Renal cortical epithelial cell (primary cell): Measurements from ENCODE around the gene KCTD1. TPM values are rescaled to one million over a fixed set of nuclear protein-coding genes. Genes with fewer than 3 reads are reported as not detected.
A peak's percentile ranks its signal among the peaks of the same experiment; 100 is the strongest.
"Not testable (repeated sequence)": the region's sequence is repeated elsewhere in the genome, so short reads cannot be mapped to it uniquely, and the experiment has no call there.

Experiments used
- DNase-seq: peaks from one replicate; pipeline ENCODE4 v3.0.0-alpha.2; 2011; ENCODE audit warnings: low read depth
- total RNA-seq: library from RNA; depleted of rRNA; stranded (reverse); fragments of >200 nt; gene quantifications from 2 replicates; pipeline ENCODE4 v1.2.3, GENCODE V29; 2014

Gene KCTD1
- total RNA-seq, 1 donor from 2014 or later = 103 TPM

DNA sequence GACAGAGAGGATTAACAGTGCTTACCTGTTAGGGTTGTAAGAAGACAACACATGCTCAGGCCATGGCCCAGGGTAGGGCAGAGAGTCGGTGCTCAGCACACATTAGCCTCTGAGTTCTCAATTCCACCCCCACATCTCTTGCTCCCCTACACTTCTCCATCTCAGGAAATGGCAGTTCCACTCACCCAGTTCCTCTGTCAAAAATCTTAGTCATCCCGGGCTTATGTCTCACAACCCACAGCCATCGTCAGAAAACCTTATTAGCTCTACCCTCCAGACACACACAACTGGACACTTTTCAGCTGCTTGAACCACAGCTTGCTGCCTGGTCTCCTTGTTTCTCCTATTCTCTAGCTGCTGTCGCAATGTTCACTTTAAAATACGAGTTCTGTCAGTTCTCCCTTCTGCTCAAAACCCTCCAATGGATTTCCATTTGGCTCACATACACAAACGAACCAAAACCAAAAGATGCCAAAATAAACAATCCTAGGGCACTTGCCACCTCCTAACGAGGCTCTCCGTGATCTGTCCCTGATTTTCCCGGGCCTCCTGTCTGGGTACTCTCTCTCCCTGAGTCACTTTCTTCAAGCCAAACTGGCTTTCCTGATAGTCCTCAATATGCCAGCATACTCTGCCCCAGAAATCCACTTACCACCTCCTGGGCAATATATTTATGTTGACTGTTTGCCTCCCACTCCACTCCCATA, 89.7 kb downstream of the KCTD1 start:
- peak; percentile 79 for DNase-seq

- no peak for DNase-seq
Observed at GRCh38 chr18:26457611-26458353, 90.6 kb downstream of the KCTD1 start.

DNA sequence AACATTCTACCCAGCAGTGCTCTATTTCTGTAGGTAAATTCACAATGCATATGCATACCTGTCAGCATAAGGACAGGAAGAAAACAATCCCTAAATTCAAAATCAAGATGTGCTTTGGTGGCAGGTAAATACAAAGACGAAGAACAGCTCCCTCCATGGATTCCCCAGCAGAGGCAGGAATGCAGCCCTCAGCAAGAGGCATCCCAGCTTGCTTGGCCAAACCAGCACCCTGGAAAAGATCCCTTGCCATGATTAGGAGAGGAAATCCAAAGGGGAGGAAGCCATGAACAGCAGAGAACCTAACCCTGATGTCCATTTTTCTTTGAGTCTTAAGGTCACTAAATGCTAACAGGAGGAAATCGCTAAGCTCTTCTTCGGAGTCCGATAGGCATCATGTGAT, 91.2 kb downstream of the KCTD1 start:
- no peak for DNase-seq

DNA sequence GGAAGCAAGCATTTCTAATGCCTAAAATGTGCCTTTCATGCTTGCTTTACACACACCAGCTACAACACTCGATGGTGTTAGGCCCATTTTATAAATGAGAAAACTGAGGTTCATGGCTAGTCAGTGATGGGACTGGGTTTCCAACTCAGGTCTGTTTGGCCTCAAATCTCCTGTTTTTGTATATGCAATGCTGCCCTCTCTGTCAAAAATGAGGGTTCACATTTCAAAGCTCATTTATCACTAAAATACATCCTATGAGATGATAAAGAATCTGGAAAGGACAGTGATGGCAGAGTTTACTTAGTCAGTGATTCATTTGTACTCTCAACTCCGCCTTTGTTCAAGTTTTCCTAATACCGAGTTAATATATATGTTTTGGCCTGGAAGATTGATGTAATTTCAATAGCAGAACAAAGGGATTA, 92.3 kb downstream of the KCTD1 start:
- no peak for DNase-seq

GRCh38 chr18:26455639-26456038, 92.7 kb downstream of the KCTD1 start:
- DNase-seq = no peak

- DNase-seq = no peak
Observed at GRCh38 chr18:26454616-26455015, 93.7 kb downstream of the KCTD1 start.

DNA sequence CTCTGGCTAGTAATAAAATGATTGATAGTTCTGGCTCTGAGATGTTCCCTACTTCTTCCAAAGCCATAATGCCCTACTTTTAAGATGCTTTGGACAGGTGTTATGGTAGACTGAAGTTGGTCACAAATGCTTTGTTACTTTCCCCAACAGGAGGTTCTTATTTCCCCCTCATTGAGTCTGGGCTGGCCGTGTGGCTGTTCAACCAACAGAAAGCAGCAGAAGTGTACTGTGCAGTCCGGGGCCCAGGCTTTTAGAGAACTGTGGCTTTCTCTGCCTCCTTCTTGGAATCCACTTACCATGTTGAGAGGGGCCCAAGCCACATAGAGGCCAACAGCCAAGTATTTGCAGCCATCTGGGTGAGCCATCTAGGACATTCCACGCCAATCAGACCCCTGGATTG, 94.2 kb downstream of the KCTD1 start:
- no peak for DNase-seq

- peak; percentile 99 for DNase-seq
Observed at GRCh38 chr18:26453386-26453901, 94.9 kb downstream of the KCTD1 start.

DNA sequence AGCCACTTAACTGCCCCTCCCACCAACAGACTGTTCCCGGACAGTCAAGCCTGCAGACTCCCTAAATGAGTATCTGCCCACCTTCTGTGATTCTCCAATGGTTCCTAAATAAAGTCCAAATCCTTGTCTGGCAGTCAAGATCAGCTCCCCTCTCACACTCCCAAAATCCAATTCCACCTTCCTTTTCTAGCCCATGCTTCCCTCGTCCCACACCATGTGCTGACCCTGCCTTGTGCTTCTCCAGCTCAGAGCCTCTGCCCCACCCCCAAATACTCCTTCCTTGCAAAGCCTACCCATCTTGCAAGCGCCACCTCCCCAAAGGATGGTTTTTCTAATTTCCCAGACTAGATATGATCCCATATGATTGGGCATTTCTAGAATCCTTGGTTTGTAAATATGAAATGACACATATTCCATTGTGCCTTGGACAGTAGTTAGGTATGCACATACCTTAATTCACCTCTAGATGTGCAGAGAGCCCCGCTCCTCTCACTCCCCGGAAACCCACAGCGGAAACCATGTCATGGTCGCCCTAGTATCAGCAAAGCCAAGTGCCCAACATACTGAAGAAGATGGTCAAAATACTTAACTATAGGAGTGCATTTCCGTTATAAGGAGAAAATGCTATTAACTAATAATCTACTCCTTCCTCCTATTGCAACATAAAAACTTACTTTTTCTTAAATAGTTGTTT, 97.2 kb downstream of the KCTD1 start:
- DNase-seq = no peak

DNA sequence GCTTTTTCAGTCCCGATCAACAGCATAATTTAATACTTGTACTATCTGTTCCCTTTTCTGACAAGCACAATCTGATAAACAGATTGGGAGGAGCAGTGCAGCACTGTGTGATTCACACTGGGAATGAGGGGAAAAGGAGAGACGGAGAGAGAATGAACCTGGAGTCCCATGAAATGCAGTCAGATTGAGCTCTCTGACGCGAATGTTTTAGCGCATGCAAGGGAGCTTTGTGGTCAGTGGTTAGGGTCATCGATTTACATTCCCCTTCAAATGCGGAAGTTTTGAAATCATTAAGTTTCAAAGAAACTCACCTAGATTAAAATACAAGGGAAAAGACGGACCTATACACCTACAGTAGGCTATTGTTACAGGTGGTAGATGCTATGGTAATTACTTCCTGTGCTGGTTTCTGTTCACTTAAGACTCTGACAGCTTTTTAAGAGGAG, 99.6 kb downstream of the KCTD1 start:
- no peak for DNase-seq

DNA sequence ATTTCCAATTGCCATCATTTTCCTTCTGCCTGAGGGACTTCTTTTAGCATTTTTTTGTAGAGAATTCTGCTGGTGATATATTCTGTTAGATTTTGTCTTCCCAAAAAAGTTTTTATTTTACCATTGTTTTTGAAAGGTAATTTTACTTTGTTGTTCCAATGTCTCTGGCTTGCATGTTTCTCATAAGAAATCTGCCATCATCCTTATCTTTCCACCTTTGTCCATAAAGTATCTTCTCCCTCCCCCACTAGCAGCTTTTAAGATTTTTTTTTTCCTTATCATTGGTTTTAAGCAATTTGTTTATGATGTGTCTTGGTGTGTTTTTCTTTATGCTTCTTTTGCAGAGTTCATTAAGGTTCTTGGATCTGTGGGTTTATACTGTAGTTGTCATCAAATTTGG, 104.5 kb downstream of the KCTD1 start:
- no peak for DNase-seq

DNA sequence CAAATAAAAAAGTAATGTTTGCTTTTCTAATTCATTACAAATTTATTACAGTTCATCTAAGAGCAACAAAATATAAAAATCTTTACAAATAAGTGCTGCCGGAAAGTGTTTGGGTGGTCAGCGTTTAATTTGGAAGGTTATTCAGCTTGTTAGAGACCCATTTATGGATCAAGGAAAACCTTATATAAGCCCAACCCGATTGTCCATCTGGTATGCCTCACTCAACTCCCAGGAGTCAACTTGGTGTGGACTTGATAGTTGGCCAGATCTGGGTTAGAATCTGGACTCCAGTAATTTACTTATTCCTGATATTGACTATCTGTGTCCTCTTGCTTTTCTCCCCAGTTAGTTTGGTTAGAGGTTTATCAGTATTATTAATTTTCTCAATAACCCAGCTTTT, 106.2 kb downstream of the KCTD1 start:
- no peak for DNase-seq

DNA sequence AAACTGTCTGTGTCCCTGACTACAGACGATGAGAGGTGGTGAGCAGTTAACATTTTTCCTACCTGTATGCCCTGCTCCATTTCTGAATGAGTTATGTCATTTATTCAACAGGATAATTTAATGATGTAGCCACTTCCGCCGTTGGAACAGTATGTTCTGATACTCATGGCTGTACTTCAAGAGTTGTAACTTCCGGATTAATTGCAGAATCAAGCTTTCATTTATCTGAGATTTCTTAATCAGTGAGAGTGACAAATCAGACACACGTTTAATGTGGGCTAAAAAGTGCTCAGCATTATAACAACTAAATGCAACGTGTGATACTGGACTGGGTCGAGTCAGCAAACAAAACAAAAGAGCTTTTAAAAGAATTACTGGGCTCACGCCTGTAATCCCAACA, 107.7 kb downstream of the KCTD1 start:
- DNase-seq = peak; percentile 42

DNA sequence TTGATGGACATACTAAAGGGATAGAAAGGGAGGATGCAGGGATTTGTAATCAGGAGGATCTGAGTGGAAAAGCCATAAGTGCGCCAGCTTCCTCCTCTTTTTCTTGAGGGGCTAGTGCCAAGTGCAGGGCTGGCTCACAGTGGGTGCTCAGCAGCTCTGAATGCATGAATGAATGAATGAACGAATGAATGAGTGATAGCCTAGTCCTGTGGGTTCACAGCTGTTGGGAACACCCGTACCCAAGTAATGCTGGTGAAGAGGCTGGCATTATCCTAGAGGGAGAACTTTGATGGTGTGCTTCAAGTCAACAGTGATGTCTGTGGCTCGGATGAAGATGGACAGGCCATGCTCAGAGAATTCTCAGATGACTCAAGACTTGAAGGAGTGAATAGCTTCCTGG, 108.8 kb downstream of the KCTD1 start:
- no peak for DNase-seq

DNA sequence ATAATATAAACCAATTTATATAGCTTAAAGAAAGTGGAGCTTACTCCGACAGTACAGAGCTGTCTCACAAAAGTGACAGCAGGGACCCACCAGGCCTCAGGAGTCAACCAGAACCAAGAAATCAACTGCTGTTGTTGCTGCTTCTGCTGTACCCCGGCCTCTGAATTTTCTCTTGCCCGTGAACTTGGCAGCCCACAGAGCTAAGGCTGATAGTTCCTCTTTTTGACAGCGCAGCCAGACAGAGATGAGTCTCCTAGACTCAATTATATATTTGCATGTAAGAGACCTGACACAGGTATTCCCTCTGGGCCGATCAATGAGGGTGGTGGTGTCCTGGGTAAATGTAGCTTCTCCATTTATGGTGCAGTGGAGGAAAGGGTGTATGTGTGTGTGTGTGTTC, 109.4 kb downstream of the KCTD1 start:
- no peak for DNase-seq

GRCh38 chr18:26437634-26438033, 110.7 kb downstream of the KCTD1 start:
- DNase-seq = not testable (repeated sequence)

DNA sequence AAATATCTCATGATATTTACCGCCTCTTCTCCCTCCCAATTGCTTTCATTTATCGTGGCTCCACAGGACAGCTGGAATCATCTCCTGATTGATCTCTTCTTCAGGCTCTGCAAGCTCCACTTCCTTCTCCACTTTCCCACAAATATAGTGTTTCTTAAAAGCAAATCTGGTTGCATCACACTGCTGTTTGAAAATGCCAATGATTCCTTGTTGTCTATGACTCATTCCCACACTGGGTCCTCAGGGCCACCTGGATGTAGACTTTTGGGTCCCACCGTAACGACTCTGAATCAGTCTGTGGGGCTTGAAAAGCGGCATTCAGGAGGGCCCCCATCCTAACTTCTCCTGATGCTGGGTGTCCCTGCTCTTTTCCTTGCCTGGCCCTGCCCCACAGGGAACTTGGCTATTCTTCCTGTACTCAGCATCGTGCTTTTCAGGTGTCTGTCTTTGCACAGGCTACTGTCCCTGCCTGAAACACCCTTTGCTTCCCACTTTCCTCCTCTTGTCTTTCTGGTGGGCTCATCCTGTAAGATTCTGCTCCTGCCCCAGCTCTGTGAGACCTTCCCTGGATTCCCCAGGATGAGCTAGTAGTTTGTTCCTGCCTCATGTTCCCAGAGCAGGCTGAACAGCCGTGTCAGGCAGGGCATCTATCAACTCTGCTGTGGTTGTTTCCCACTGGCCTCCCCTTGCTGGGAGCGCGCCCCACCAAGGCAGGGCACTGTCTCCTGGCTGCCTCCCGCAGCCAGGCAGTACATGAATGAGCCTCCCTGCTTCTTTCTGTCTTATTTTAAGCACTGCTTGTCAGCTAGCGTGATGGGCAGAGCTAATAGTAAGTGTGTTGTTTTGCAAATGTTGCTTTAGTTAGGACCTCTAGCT, 111.9 kb downstream of the KCTD1 start:
- DNase-seq = peak; percentile 96

GRCh38 chr18:26435415-26436095, 112.8 kb downstream of the KCTD1 start:
- DNase-seq = no peak

- no peak for DNase-seq
Observed at GRCh38 chr18:26434887-26435286, 113.5 kb downstream of the KCTD1 start.

DNA sequence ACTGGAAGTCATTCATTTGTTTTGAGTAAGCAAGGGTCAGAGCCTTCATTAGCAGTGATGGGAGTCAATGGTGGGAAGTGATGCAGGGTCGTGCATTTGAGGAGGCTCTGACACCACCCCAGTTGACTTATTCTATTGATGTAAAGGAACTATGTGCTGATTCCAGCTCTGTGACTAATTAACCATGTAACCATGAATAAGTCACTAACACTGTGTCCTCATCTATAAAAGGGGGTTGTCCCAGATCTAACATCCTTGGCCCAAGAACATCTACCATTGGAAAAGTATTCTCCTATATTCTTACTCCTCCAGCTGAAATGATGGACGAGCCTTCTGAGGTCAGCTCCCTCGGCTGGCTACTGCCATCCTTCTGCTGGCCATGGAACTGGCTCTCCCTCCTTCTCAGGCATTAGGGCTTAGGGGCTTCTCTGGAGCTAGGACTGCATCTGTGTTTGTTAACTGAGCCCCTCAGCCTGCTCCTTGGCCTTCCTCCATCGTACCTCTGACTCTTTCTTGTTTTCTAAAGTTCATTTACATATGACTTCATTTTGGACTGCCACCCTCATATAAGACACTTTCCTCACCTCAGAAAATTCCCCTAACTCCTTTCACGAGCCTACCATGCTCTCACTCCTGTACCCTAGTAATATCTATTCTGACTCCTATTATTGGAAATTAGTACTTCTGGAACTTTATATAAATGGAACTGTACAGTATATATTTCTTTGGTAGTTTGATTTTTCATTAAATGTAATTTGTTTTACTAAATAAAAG, 115.5 kb downstream of the KCTD1 start:
- peak; percentile 61 for DNase-seq
